HEK293 (cell line): Measurements from ENCODE around the gene FBXL7.

Source experiments
- CTCF ChIA-PET: fragments of 350-600 bp; formaldehyde crosslinking; extraction: SDS; loops from one replicate; lab custom pipeline; 2021; ENCODE audit warnings: antibody characterized with exemption; lab: Yijun Ruan, JAX
- POLR2A ChIA-PET: fragments of 300-600 bp; formaldehyde crosslinking; extraction: SDS; loops from one replicate; lab custom pipeline; 2020; ENCODE audit warnings: antibody characterized with exemption, inconsistent platforms; lab: Yijun Ruan, JAX
- H3K27ac ChIP-seq: fragments of 200-500 bp; sonication (Bioruptor generic); 2 replicates; pipeline ENCODE4 v1.5.1; 2014; ENCODE audit warnings: low read depth, low read length, control low read depth, inconsistent platforms; ENCODE audit errors: extremely low read depth
- H3K36me3 ChIP-seq, 2 experiments: fragments of 200-500 bp in 1 of 2; sonication (Bioruptor generic) in 1 of 2; 1 replicate in 1 of 2; 2 replicates in 1 of 2; pipeline ENCODE4 v1.5.1; 2014 to 2017; ENCODE audit warnings: inconsistent platforms in 2 of 2, low read length in 2 of 2; ENCODE audit not compliant: control insufficient read depth in 2 of 2, insufficient read depth in 1 of 2
- H3K4me1 ChIP-seq: fragments of 200-500 bp; sonication (Bioruptor generic); 2 replicates; pipeline ENCODE4 v1.5.1; 2014; ENCODE audit warnings: mild to moderate bottlenecking, low read length, inconsistent platforms; ENCODE audit not compliant: control insufficient read depth, insufficient read depth
- H3K4me3 ChIP-seq: 2 replicates; pipeline ENCODE4 v1.5.1; 2011; ENCODE audit warnings: low read depth, mild to moderate bottlenecking, control low read depth, low read length, moderate library complexity
- H3K9me3 ChIP-seq: fragments of 200-500 bp; sonication (Bioruptor generic); 2 replicates; pipeline ENCODE4 v1.5.1; 2014; ENCODE audit warnings: low read depth, low read length, inconsistent platforms; ENCODE audit not compliant: control insufficient read depth, insufficient read depth
- ATF2 ChIP-seq: fragments of 450-650 bp; formaldehyde crosslinking; IDR thresholded peaks from 2 replicates; pipeline ENCODE4 v1.5.1; 2016; ENCODE audit warnings: missing biosample characterization, missing genetic modification characterization, low read depth
- IKZF3 ChIP-seq: fragments of 450-650 bp; IDR thresholded peaks from 2 replicates; pipeline ENCODE4 v1.5.0; 2018; ENCODE audit warnings: missing biosample characterization, mild to moderate bottlenecking, missing genetic modification characterization, moderate library complexity
- KLF7 ChIP-seq: fragments of 450-650 bp; formaldehyde crosslinking; IDR thresholded peaks from 2 replicates; pipeline ENCODE4 v1.5.1; 2016; ENCODE audit warnings: missing biosample characterization, missing genetic modification characterization, borderline replicate concordance
- KLF8 ChIP-seq: fragments of 450-650 bp; formaldehyde crosslinking; IDR thresholded peaks from 2 replicates; pipeline ENCODE4 v1.5.1; 2016; ENCODE audit warnings: missing biosample characterization, missing genetic modification characterization
- KLF9 ChIP-seq: fragments of 450-650 bp; formaldehyde crosslinking; IDR thresholded peaks from 2 replicates; pipeline ENCODE4 v1.5.1; 2016; ENCODE audit warnings: missing biosample characterization, missing genetic modification characterization, low read depth
- RBAK ChIP-seq: fragments of 450-650 bp; formaldehyde crosslinking; IDR thresholded peaks from 2 replicates; pipeline ENCODE4 v1.5.1; 2016; ENCODE audit warnings: missing biosample characterization, missing genetic modification characterization
- REPIN1 ChIP-seq: fragments of 450-650 bp; formaldehyde crosslinking; IDR thresholded peaks from 2 replicates; pipeline ENCODE4 v1.5.1; 2017; ENCODE audit warnings: missing biosample characterization, missing genetic modification characterization, low read depth
- SETDB1 ChIP-seq: IDR thresholded peaks from one replicate; pipeline ENCODE4 v1.6.1; 2017; ENCODE audit warnings: mild to moderate bottlenecking, low read length, moderate library complexity, mixed read lengths; ENCODE audit not compliant: insufficient read length
- SP2 ChIP-seq: fragments of 450-650 bp; formaldehyde crosslinking; IDR thresholded peaks from 2 replicates; pipeline ENCODE4 v1.5.1; 2016; ENCODE audit warnings: missing biosample characterization, missing genetic modification characterization
- ZBTB1 ChIP-seq: fragments of 450-650 bp; formaldehyde crosslinking; IDR thresholded peaks from 2 replicates; pipeline ENCODE4 v1.5.1; 2016; ENCODE audit warnings: missing biosample characterization, missing genetic modification characterization
- ZBTB17 ChIP-seq: fragments of 450-650 bp; formaldehyde crosslinking; IDR thresholded peaks from 2 replicates; pipeline ENCODE4 v1.5.1; 2016; ENCODE audit warnings: missing biosample characterization, missing genetic modification characterization
- ZNF132 ChIP-seq: fragments of 450-650 bp; formaldehyde crosslinking; IDR thresholded peaks from 2 replicates; pipeline ENCODE4 v1.5.1; 2017; ENCODE audit warnings: missing biosample characterization, missing genetic modification characterization, borderline replicate concordance
- ZNF239 ChIP-seq: fragments of 450-650 bp; formaldehyde crosslinking; IDR thresholded peaks from 2 replicates; pipeline ENCODE4 v1.5.1; 2016; ENCODE audit warnings: missing biosample characterization, missing genetic modification characterization
- ZNF292 ChIP-seq: fragments of 450-650 bp; formaldehyde crosslinking; IDR thresholded peaks from 2 replicates; pipeline ENCODE4 v1.5.1; 2016; ENCODE audit warnings: low read depth, missing biosample characterization, missing genetic modification characterization, borderline replicate concordance
- ZNF311 ChIP-seq: fragments of 450-650 bp; formaldehyde crosslinking; IDR thresholded peaks from 2 replicates; pipeline ENCODE4 v1.5.1; 2017; ENCODE audit warnings: missing biosample characterization, missing genetic modification characterization, borderline replicate concordance
- ZNF416 ChIP-seq: fragments of 450-650 bp; formaldehyde crosslinking; IDR thresholded peaks from 2 replicates; pipeline ENCODE4 v1.5.1; 2016; ENCODE audit warnings: missing biosample characterization, missing genetic modification characterization
- ZNF488 ChIP-seq: fragments of 450-650 bp; formaldehyde crosslinking; IDR thresholded peaks from 2 replicates; pipeline ENCODE4 v1.5.1; 2016; ENCODE audit warnings: missing biosample characterization, missing genetic modification characterization
- ZNF791 ChIP-seq: fragments of 450-650 bp; formaldehyde crosslinking; IDR thresholded peaks from 2 replicates; pipeline ENCODE4 v1.5.1; 2016; ENCODE audit warnings: missing biosample characterization, missing genetic modification characterization
- ZSCAN23 ChIP-seq: fragments of 450-650 bp; formaldehyde crosslinking; IDR thresholded peaks from 2 replicates; pipeline ENCODE4 v1.5.1; 2016; ENCODE audit warnings: missing biosample characterization, missing genetic modification characterization
- ZXDB ChIP-seq: fragments of 450-650 bp; formaldehyde crosslinking; IDR thresholded peaks from 2 replicates; pipeline ENCODE4 v1.5.1; 2016; ENCODE audit warnings: missing biosample characterization, missing genetic modification characterization

FBXL7 gene

DNA sequence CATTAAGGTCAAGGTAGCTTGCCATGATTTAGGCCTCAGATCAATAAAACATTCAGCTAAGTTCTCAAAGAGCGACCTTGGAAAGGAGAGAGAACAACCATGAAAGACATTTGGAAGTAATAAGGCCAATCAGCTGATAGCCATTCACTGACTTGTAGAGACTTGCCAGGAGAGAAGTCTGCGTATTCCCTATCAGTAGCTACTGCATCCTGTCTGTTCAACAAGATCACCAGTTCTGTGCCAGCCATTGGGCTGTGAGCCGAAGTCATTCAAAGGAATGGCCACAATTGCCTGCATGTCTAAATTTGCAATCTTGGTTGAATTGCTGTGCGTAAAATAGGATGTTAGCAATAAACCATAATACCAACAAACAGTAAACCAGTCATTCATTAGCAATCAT, 219.8 kb downstream of the FBXL7 start:
- TF ChIP-seq RBAK (tag by site-specific recombination) (no peak), ZNF488 (tag by site-specific recombination) (no peak), ZNF132 (tag by site-specific recombination) (no peak), KLF8 (tag by site-specific recombination) (no peak)
- Histone ChIP-seq H3K4me3 (no peak overlapping the region), H3K9me3 (no peaks in the 10 kb centered on the region), H3K4me1 (no peaks in the 10 kb centered on the region), H3K36me3 (no peaks in the 10 kb centered on the region), H3K27ac (no peak overlapping the region)
- ChIA-PET CTCF (interaction anchor here (1.1 kb wide), 1 partner anchor 17 kb away, joined by 3 read pairs; no protein-coding TSS in a partner anchor), POLR2A (no interaction called here)

GRCh38 chr5:15720515-15720914, 220.5 kb downstream of the FBXL7 start:
- CTCF ChIA-PET = no interaction called here

DNA sequence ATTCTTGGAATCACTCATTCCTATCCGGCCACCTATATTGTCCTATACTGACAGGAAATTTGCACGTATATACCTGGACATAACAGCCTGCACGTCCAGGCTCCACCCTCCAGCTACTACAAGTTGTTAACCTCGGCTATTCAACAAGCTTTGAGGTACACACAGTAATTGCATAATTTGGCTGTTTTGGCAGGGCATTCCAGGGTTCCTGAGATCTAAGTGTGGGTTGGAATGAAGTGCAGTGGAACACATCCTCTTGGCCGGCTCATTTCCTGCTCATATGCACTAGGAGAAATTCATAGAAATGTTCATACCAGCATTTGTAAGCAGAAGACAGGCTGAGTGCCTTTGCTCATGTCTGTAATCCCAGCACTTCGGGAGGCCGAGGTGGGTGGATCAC, 222.3 kb downstream of the FBXL7 start:
- Histone ChIP-seq H3K36me3 (no peaks in the 10 kb centered on the region), H3K27ac (no peak overlapping the region), H3K9me3 (no peaks in the 10 kb centered on the region), H3K4me3 (no peak overlapping the region), H3K4me1 (no peaks in the 10 kb centered on the region)
- ChIA-PET CTCF (no interaction called here), POLR2A (no interaction called here)
- no peak for TF ChIP-seq SP2 (tag by site-specific recombination)
- TF ChIP-seq ZBTB17 = no peak
- TF ChIP-seq KLF9 = no peak
- no peak for TF ChIP-seq ZBTB1
- no peak for TF ChIP-seq ZSCAN23 (tag by site-specific recombination)
- no peak for TF ChIP-seq ZNF416

More at GRCh38 chr5:15720515-15720914, 220.5 kb downstream of the FBXL7 start:
- Histone ChIP-seq H3K9me3 (no peaks in the 10 kb centered on the region), H3K4me3 (no peak overlapping the region), H3K36me3 (no peaks in the 10 kb centered on the region), H3K4me1 (no peaks in the 10 kb centered on the region), H3K27ac (no peak overlapping the region)
- TF ChIP-seq ATF2 (tag by site-specific recombination) (peak; percentile 73), ZNF311 (no peak), IKZF3 (tag by site-specific recombination) (no peak)
- POLR2A ChIA-PET = no interaction called here

DNA sequence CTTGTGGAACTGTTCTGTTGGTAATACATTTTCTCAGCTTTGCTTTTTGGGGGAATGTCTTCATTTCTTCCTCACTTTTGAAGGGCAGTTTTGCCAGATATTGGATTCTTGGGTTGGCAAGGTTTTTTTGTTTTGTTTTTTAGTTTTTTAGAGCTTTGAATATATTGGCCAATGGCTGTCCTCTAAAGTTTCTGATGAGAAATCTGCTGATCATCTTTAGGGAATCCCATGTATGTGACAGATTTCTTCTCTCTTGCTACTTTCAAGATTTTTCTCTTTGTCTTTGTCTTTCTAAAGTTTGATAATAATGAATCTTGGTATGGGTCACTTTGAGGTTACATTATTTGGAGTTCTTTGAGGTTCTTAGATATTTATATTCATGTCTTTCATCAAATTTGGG, 227.4 kb downstream of the FBXL7 start:
- TF ChIP-seq ZNF791 (peak; percentile 75; the same call in 1 of the 2 replicates), KLF7 (tag by site-specific recombination) (no peak), ZNF239 (tag by site-specific recombination) (no peak), REPIN1 (no peak), SETDB1 (peak; percentile 85), ZXDB (tag by site-specific recombination) (no peak), ZNF292 (tag by site-specific recombination) (no peak)
- TF ChIP-seq, all 188 proteins: peak for 2
- CTCF ChIA-PET = no interaction called here
- POLR2A ChIA-PET = no interaction called here
- no peak overlapping the region for H3K27ac ChIP-seq
- H3K4me3 ChIP-seq = no peak overlapping the region
- H3K4me1 ChIP-seq = no peaks in the 10 kb centered on the region
- no peaks in the 10 kb centered on the region; the same call in 1 of the 2 replicates for H3K9me3 ChIP-seq
- H3K36me3 ChIP-seq = no peaks in the 10 kb centered on the region
